Measurements from ENCODE around the gene CAPN10.

CAPN10 gene

DNA sequence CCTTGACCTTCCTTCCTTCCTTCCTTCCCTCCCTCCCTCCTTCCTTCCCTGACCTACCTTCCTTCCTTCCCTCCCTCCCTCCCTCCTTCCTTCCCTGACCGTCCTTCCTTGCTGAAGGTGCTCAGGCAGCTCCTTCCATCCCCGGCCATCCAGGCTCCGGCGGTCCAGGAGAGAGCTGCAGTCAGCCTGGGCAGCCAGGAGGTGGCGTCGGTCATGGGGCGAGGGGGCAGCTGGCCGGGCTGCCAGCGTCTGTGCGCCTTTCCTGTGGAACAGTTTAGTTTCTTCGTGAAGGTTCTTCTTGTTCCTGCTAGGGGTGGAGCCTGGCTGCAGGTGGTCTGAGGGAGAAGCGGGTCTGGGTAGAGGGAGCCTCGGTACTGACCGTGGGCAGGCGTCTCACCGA is 54.4 kb downstream of the CAPN10 start:
- Histone ChIP-seq H3K4me3 (no peak overlapping the region), H3K36me3 (no peaks in the 10 kb centered on the region), H3K27me3 (no peaks in the 10 kb centered on the region), H3K9ac (no peak overlapping the region), H3K27ac (no peak overlapping the region), H3K9me3 (replicated peaks in 1 of 11) (peaks cover 6 to 54% (median 35%) of the 10 kb centered on the region in 11 experiments; a peak in 21 of 22 replicates), H4K20me1 (no peaks in the 10 kb centered on the region), H3K4me2 (no peak overlapping the region), H3K4me1 (peaks cover under 1 to 18% (median 10%) of the 10 kb centered on the region in 10 experiments; a peak in 14 of 20 replicates)
- no peak for TF ChIP-seq Cebpa-rat (IDR thresholded peaks at IDR 0.05)

DNA sequence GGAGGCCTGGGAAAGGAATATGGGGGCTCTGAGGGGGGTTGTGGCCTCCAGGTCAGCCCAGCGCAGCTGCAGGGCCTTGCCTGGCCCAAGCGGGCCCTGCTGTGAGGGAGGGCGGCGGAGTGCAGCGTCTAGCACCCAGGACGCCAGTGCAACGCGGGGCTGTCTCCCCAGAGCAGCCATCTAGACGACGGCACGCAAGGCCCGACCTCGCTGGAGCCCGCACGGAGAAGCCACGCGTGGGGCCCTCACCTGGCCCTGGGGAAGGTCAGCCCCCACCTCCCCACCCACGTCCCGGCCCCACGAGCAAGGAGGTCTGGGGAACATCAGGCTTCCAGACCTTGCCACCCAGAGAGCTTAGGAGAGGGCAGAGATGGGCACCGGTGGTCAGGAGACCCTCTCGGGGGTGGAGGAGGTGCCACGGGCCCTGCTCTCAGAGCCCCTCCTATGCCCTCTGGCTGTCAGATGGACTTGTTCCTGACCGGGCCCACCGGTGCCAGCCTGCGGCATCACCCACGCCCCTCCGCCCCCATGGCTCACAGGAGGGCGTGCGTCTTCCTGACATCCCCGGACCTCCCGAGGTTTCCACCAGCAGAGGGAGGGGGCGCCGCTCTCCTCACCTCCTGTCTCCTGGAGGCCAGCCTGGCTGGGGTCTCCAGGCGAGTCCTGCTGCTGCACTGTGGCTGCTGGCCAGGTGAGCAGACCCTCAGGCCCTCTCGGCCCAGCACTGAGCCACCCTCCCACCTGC is 55.7 kb downstream of the CAPN10 start:
- Histone ChIP-seq H3K36me3 (no peaks in the 10 kb centered on the region), H3K27ac (no peak overlapping the region), H4K20me1 (no peaks in the 10 kb centered on the region), H3K9ac (no peak overlapping the region), H3K9me3 (replicated peaks in 1 of 11) (peaks cover 6 to 51% (median 33%) of the 10 kb centered on the region in 11 experiments; a peak in 21 of 22 replicates), H3K4me1 (peaks cover 6 to 23% (median 13%) of the 10 kb centered on the region in 10 experiments; a peak in 15 of 20 replicates), H3K4me2 (no peak overlapping the region), H3K27me3 (no peaks in the 10 kb centered on the region), H3K4me3 (no peak overlapping the region)
- no peak for TF ChIP-seq Cebpa-rat (IDR thresholded peaks at IDR 0.05)

DNA sequence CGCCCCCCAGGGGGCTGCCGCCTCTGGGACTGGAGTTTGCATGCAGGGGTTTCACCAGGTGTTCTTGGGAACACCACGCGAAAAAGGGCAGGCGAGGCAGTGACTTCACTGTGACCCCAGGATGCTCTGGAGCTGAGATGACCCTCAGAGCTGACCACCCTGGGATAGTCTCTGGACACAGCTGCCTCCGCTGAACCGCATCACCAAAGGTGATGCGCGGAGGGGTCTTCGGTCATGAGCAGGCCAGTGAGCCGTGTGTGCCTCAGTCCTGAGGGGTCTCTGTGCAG is 56.2 kb downstream of the CAPN10 start:
- Histone ChIP-seq H3K27me3 (peaks cover 0 to 5% (median under 1%) of the 10 kb centered on the region in 11 experiments; a peak in 9 of 22 replicates), H4K20me1 (no peaks in the 10 kb centered on the region), H3K4me1 (peaks cover 6 to 23% (median 13%) of the 10 kb centered on the region in 10 experiments; a peak in 15 of 20 replicates), H3K9me3 (replicated peaks in 1 of 11) (peaks cover 6 to 51% (median 33%) of the 10 kb centered on the region in 11 experiments; a peak in 21 of 22 replicates), H3K36me3 (no peaks in the 10 kb centered on the region), H3K4me2 (no peak overlapping the region), H3K27ac (no peak overlapping the region), H3K9ac (no peak overlapping the region), H3K4me3 (no peak overlapping the region)
- TF ChIP-seq Cebpa-rat (IDR thresholded peaks at IDR 0.05) = no peak

DNA sequence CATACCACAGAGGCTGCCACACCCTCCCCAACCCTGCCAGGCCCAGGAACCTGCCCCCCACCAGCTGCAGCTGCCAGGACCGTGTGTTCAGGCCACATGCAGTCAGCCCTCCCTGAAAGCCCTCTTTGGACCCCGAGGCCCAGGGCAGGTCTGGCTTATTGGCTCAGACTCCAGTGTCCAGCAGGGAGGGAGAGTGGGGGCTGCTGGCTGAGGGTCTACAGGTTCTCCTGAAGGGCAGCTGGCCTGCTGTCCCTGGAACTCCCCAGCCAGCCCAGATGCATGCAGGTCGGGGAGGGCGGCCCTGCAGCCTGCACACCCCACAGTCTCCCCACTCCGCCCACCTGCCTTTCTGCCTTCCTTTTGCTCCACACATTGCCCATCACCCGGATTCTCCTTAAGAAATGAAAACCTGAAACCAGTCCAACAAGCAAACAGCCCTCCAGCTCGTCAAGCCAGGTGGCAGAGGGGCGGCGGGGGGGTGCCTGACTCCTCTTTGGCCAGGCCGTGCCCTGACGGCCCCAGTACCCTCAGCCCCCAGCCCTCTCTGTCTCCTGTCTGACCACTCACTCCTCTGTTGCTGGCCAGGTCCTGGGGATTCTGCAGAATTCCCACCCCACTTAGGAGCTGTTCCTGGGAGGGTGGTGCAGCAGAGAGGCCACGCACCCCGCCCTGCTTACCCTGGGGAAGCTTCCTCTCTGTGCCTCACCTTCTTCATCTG is 56.7 kb downstream of the CAPN10 start:
- Histone ChIP-seq H3K4me3 (no peak overlapping the region), H3K27me3 (peaks cover 0 to 10% (median 6%) of the 10 kb centered on the region in 11 experiments; a peak in 16 of 22 replicates), H3K36me3 (no peaks in the 10 kb centered on the region), H4K20me1 (no peaks in the 10 kb centered on the region), H3K27ac (no peak overlapping the region), H3K9me3 (replicated peaks in 1 of 11) (peaks cover 6 to 51% (median 33%) of the 10 kb centered on the region in 11 experiments; a peak in 21 of 22 replicates), H3K4me1 (peaks cover 7 to 28% (median 15%) of the 10 kb centered on the region in 10 experiments; a peak in 17 of 20 replicates), H3K9ac (no peak overlapping the region), H3K4me2 (no peak overlapping the region)
- no peak for TF ChIP-seq Cebpa-rat (IDR thresholded peaks at IDR 0.05)

DNA sequence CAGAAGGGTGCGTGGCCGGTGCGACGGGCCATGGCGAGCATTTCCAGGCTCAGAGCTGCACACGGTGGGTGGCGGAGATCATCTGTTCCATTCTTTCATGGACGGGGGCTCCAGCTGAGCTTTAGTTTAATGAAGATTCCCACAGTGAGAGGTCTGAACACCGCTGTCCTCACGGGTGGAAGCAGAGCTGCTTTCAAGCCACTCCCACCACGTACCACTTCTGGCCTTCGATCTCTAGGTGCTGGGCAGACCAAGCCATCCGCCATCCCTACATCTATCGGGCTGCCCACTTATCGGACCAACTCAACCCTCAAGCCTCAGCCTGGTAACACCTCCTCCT is 57.2 kb downstream of the CAPN10 start:
- Histone ChIP-seq H3K4me2 (no peak overlapping the region), H3K9ac (no peak overlapping the region), H4K20me1 (no peaks in the 10 kb centered on the region), H3K4me1 (peaks cover 8 to 33% (median 20%) of the 10 kb centered on the region in 10 experiments; a peak in 18 of 20 replicates), H3K4me3 (no peak overlapping the region), H3K27ac (no peak overlapping the region), H3K36me3 (no peaks in the 10 kb centered on the region), H3K9me3 (replicated peaks in 1 of 11) (peaks cover 6 to 47% (median 33%) of the 10 kb centered on the region in 11 experiments; a peak in 21 of 22 replicates), H3K27me3 (peaks cover 4 to 14% (median 11%) of the 10 kb centered on the region in 11 experiments; a peak in 20 of 22 replicates)
- TF ChIP-seq Cebpa-rat (IDR thresholded peaks at IDR 0.05) = no peak

DNA sequence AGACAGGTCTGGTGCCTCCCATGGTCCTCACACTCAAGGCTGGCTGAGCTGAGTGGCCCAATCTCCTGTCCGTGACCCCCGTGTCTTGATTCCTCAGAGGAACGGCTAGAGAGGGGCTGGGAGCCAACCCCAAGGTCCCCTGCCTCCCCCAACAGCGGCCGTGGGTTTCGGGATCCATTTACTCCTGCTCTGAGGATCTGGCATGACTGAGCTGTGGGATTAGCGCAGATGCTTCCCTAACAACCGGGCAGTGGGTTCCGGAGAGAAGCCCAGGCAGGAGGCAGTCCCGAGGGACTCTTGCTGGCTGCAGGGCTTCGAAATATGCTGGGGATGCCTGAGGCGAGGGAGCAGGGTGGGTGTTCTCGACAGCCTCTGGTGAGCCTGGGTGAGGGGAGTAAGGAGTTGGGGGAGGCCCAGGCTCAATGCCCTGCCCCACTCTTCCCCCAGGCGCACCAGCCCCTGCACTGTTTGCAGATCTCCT is 57.7 kb downstream of the CAPN10 start:
- H3K9ac ChIP-seq = no peak overlapping the region
- H3K4me2 ChIP-seq = peak overlapping the region in 6 of 11 experiments; percentile 9 to 48 (median 26); a peak in 5 of 22 replicates
- peaks cover 8 to 35% (median 22%) of the 10 kb centered on the region in 10 experiments; a peak in 18 of 20 replicates for H3K4me1 ChIP-seq
- H3K36me3 ChIP-seq = no peaks in the 10 kb centered on the region
- H4K20me1 ChIP-seq = no peaks in the 10 kb centered on the region
- H3K27ac ChIP-seq = no peak overlapping the region
- peaks cover 8 to 18% (median 15%) of the 10 kb centered on the region in 11 experiments; a peak in 20 of 22 replicates for H3K27me3 ChIP-seq
- no peak overlapping the region for H3K4me3 ChIP-seq
- peaks cover 6 to 42% (median 32%) of the 10 kb centered on the region in 11 experiments; a peak in 21 of 22 replicates for H3K9me3 ChIP-seq (replicated peaks in 1 of 11)
- TF ChIP-seq Cebpa-rat (IDR thresholded peaks at IDR 0.05) = no peak

DNA sequence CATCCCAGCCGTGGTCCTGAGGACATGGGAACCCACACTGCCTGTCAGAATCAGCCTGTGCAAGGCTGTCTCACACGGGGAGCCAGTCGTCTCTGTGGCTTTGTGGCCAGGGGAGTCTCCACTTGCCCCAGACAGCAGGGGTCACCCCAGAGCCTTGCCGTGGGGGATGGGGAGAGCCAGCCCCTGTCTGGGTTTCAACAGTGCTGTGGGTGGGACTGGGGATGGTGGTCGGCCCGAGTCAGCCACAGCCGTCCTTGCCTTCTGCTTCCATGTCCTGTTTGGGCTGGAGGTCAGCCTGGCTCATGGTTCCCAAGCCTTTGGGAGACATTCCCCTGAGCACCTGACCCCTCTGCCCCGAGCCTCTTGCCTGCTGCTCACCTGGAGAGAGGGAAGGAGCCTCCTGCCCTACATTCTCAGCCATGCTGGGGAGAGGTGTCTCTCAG is 58.3 kb downstream of the CAPN10 start:
- Histone ChIP-seq H4K20me1 (no peaks in the 10 kb centered on the region), H3K27ac (no peak overlapping the region), H3K4me3 (no peak overlapping the region), H3K4me2 (peak overlapping the region in 5 of 11 experiments; percentile 9 to 48 (median 25); a peak in 3 of 22 replicates), H3K36me3 (no peaks in the 10 kb centered on the region), H3K9me3 (replicated peaks in 1 of 11) (peaks cover 1 to 36% (median 26%) of the 10 kb centered on the region in 11 experiments; a peak in 21 of 22 replicates), H3K27me3 (peaks cover 9 to 23% (median 18%) of the 10 kb centered on the region in 11 experiments; a peak in 20 of 22 replicates), H3K4me1 (peaks cover 8 to 35% (median 22%) of the 10 kb centered on the region in 10 experiments; a peak in 18 of 20 replicates), H3K9ac (no peak overlapping the region)
- TF ChIP-seq Cebpa-rat (IDR thresholded peaks at IDR 0.05) = no peak

DNA sequence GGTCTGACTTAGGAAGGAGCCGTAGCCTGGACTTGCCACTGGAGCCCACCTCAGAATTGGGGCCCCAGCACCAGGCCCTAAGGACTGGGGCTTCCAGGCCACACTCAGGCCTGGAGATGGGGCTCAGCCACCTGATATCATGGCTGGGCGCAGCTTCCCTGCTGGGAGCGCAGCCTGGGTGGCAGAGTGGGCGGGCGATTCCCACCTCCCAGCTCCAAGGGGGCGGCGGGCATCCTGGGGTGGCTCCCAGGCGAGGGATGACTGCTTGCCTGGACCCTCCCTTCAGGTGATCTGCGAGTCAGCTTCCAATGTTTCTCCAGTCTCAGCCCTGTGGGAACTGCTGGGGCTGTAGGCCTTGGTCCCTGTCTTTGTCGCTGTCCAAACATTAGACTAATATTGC is 58.8 kb downstream of the CAPN10 start:
- Histone ChIP-seq H3K4me1 (peaks cover 8 to 35% (median 22%) of the 10 kb centered on the region in 10 experiments; a peak in 18 of 20 replicates), H3K4me3 (no peak overlapping the region), H4K20me1 (no peaks in the 10 kb centered on the region), H3K4me2 (no peak overlapping the region), H3K9ac (no peak overlapping the region), H3K36me3 (no peaks in the 10 kb centered on the region), H3K27ac (no peak overlapping the region), H3K27me3 (peaks cover 9 to 23% (median 18%) of the 10 kb centered on the region in 11 experiments; a peak in 20 of 22 replicates), H3K9me3 (replicated peaks in 1 of 11) (peaks cover 2 to 31% (median 22%) of the 10 kb centered on the region in 11 experiments; a peak in 21 of 22 replicates)
- TF ChIP-seq Cebpa-rat (IDR thresholded peaks at IDR 0.05) = no peak

DNA sequence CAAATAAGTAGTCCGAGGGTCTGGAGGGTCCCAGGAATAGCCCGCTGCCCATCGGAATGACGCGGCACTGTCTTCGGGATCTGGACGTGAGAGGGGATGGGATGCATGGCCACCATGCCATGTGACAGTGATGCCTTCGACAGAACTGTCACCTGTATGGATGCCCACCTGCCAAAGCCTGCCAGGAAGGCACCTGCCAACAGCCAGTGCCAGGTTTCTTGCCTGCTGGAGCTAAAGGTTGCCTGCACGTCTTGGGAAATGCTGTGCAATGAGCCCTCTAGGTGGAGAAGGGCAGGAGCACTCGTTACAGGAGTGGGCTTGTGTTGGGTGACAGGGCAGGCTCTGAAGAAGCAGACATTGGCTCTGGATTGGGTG is 59.3 kb downstream of the CAPN10 start:
- Histone ChIP-seq H3K4me1 (peaks cover 8 to 35% (median 22%) of the 10 kb centered on the region in 10 experiments; a peak in 18 of 20 replicates), H3K36me3 (no peaks in the 10 kb centered on the region), H3K27ac (no peak overlapping the region), H3K4me3 (no peak overlapping the region), H3K9ac (no peak overlapping the region), H3K27me3 (peaks cover 9 to 23% (median 18%) of the 10 kb centered on the region in 11 experiments; a peak in 20 of 22 replicates), H4K20me1 (no peaks in the 10 kb centered on the region), H3K4me2 (peak overlapping the region in 6 of 11 experiments; percentile 5 to 53 (median 32); a peak in 4 of 22 replicates), H3K9me3 (replicated peaks in 1 of 11) (peaks cover 7 to 30% (median 22%) of the 10 kb centered on the region in 11 experiments)
- no peak for TF ChIP-seq Cebpa-rat (IDR thresholded peaks at IDR 0.05)
